GM20000 (cell line): ENCODE measurements around the gene STAT5B.

ENCODE experiments used
- DNase-seq: peaks from one replicate; pipeline ENCODE4 v3.0.0; 2012; ENCODE audit warnings: low spot score
- CTCF ChIP-seq: IDR thresholded peaks from 2 replicates; pipeline ENCODE4 v1.5.1; 2012; ENCODE audit warnings: mild to moderate bottlenecking, control low read depth; ENCODE audit errors: extremely low read depth, missing control alignments

Gene STAT5B

GRCh38 chr17:42294469-42295398, 18.5 kb upstream of the STAT5B start:
- DNase-seq: no peak
- TF ChIP-seq CTCF: no peak

- no peak for DNase-seq
- TF ChIP-seq CTCF: no peak
Observed at GRCh38 chr17:42291129-42291528, 14.9 kb upstream of the STAT5B start.

GRCh38 chr17:42290577-42290976, 14.4 kb upstream of the STAT5B start:
- TF ChIP-seq CTCF: no peak
- DNase-seq: no peak

- DNase-seq: no peak
- TF ChIP-seq CTCF: no peak
Observed at GRCh38 chr17:42289611-42290181, 13.5 kb upstream of the STAT5B start.

GRCh38 chr17:42288803-42289610, 12.8 kb upstream of the STAT5B start:
- TF ChIP-seq CTCF: no peak
- peak; percentile 70 for DNase-seq

- TF ChIP-seq CTCF: no peak
- peak; percentile 94 for DNase-seq
Observed at GRCh38 chr17:42287977-42288802, 12.0 kb upstream of the STAT5B start, which contains the start of gene STAT5A. STAT5A (plus strand) TSS chr17:42288498; CDS start chr17:42289412, 914 bp downstream.
